GM18867 (cell line): ENCODE measurements around the gene ATXN7L3B.
"Not testable (repeated sequence)": the region's sequence is repeated elsewhere in the genome, so short reads cannot be mapped to it uniquely, and the experiment has no call there.

ENCODE experiments used
- ATAC-seq: cut with Tn5 transposase; IDR thresholded peaks from one replicate; pipeline ENCODE4 v1.9.1; 2021; ENCODE audit warnings: mild to moderate bottlenecking, moderate library complexity; ENCODE audit not compliant: unreplicated experiment

Gene ATXN7L3B, protein sequence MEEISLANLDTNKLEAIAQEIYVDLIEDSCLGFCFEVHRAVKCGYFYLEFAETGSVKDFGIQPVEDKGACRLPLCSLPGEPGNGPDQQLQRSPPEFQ

DNA sequence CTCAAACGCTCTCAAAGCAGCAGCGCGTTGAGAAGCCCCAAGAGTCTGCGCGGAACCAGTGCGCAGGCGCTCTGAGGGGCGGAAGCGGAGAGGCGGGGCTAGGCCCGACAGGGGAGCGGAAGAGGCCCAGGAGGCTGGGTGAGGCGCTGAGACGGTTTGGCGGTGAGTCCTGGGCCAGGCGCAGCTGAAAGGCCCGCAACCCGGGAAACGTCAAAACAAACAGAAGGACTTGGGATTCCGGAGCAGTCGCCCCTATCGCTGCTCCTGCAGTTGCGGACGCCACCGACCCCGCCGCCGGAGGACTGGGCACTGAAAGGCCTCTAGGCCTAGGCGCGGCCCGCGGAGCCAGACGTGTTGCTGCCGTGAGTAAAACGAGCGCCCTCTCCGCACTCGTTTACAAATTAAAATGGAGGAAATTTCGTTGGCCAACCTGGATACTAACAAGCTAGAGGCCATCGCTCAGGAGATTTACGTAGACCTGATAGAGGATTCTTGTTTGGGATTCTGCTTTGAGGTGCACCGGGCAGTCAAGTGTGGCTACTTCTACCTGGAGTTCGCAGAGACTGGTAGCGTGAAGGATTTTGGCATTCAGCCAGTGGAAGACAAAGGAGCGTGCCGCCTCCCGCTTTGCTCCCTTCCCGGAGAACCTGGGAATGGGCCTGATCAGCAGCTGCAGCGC is at the start of gene ATXN7L3B:
Gene ATXN7L3B, plus strand, starts transcription at position 129 of the 679 bp plus-strand sequence. Its CDS starts 278 bp downstream, at position 407.
- peak; percentile 97 for ATAC-seq

DNA sequence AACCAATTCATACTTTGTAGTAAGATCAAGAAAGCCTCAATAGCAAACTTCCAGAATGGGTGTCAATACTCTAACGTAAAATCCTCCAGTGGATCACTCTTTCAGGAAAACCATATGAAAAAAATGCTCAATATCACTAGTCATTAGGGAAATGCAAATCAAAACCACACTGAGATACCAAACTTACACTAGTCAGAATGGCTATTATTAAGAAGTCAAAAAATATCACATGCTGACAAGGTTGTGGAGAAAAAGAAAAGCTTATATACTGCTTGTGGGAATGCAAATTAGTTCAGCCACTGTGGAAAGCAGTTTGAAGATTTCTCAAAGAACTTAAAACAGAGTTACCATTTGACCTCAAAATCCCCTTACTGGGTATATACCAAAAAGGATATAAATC is 49.5 kb upstream of the ATXN7L3B start:
- ATAC-seq: peak; percentile 66

DNA sequence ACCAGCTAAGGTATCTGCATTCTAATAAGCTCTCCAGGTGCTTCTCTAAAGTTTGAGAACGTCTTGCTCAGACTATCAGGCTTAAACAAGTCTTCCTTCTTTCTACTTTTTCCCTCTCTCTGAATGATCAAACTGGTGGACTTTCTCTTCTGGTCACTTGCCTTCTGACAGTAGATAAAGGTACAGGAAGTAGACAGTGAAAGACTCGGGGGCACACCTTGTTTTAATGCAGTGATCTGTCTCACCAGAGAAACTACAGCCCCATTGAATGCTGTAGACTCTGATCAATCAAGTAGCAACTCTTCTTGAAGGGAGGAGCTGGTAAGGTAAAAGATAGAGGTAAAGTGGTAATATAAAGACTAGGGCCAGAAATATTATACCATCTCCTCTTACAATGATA is 48.1 kb upstream of the ATXN7L3B start:
- peak; percentile 31 for ATAC-seq

DNA sequence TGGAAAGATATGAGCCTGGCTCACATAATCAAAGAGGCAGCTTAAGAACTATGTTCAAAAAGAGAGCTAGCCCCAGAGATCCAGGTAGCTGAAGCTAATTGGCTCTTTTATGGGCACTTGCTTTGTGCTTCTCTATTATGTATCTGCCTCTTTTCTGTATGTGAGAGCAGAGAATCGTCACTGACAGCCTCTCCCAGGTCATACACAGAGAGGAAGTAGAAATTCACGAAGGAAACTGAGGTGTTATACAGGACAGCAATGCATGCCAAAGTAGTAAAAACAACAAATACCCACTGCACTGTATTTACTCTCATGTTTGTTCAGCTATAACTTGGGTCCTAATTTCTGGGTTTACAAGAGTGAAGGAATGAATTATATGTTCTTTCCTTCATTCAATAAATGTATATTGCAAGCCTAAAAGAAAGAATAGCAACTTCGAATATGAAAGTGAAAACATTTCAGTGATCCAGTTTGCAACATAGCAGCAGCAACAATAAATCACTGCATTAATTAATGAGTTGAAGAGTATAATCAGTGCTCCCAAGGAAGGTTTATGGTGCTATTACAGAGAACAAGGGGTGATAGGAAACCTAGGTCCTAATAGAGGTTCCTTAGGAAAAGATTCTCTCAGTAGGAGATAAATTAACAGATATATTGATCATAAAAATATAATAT is 47.1 kb upstream of the ATXN7L3B start:
- ATAC-seq: peak; percentile 83

DNA sequence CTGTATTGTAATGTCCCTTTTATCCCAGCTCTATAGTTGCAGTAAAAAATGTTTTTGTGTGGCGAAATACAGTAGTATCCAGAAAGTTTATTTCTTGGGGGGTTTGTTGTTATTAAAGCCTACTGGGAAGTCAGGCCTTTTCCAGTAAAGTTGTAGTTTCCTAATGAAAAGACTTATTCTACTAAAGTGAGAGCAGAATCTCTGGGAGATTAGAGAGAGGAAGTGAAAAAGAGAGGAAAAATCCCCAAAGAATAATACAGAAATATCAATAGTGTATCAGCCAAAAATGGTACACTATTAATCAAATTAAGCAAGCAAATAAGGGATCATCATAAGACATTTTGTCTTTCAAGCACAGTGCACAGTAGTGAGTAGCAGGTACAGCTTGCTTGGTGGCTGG is 46.3 kb upstream of the ATXN7L3B start:
- ATAC-seq: no peak

DNA sequence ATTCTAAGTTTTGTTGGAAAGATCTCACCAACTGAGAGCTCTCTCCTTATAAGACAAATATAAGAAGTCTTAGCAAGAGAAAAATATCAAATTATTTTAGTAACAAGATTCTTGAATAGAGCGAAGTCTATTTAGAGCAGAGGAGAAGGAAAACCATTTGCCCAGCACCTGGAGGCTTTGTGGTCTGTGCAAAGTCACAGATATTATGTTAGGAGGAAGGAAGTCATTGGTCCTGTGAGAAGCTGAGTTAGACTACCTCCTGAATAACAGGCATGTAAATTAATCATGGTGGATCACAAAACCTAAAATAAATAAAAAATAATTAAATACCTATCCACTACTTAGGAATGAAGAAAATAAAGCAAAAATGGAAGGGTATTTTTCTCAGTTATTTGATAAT is 38.4 kb upstream of the ATXN7L3B start:
- no peak for ATAC-seq

DNA sequence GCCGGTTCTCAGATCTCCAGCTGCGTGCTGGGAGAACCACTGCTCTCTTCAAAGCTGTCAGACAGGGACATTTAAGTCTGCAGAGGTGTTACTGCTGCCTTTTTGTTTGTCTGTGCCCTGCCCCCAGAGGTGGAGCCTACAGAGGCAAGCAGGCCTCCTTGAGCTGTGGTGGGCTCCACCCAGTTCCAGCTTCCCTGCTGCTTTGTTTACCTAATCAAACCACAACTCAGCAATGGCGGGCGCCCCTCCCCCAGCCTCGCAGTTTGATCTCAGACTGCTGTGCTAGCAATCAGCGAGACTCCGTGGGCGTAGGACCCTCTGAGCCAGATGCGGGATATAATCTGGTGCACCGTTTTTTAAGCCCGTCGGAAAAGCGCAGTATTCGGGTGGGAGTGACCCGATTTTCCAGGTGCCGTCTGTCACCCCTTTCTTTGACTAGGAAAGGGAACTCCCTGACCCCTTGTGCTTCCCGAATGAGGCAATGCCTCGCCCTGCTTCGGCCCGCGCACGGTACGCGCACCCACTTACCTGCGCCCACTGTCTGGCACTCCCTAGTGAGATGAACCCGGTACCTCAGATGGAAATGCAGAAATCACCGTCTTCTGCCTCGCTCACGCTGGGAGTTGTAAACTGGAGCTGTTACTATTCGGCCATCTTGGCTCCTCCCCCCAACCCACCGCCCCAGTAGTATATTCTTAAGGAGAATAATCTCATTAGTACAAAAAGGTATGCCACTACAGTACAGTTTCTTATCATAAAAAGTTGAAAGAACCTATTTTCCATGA is 28.6 kb upstream of the ATXN7L3B start:
- ATAC-seq: not testable (repeated sequence)

DNA sequence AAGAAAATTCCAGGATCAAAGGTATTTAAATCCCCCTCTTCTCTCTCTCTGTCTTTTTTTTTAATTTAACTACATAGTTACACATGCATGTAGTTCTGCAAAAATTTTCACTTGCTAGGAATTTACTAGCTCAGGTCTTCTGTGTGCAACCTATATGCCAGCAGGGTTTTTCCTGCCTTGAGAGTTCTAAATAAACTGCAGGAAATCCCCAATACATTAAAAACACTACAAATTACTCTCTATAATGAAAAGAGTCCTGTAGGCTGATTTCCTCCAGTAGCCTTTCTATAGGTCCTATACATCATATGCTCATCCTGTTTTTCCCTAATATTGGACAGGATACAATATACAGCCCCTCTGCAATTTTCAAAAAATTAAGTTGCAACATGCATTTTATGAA is 27.7 kb upstream of the ATXN7L3B start:
- ATAC-seq: no peak

DNA sequence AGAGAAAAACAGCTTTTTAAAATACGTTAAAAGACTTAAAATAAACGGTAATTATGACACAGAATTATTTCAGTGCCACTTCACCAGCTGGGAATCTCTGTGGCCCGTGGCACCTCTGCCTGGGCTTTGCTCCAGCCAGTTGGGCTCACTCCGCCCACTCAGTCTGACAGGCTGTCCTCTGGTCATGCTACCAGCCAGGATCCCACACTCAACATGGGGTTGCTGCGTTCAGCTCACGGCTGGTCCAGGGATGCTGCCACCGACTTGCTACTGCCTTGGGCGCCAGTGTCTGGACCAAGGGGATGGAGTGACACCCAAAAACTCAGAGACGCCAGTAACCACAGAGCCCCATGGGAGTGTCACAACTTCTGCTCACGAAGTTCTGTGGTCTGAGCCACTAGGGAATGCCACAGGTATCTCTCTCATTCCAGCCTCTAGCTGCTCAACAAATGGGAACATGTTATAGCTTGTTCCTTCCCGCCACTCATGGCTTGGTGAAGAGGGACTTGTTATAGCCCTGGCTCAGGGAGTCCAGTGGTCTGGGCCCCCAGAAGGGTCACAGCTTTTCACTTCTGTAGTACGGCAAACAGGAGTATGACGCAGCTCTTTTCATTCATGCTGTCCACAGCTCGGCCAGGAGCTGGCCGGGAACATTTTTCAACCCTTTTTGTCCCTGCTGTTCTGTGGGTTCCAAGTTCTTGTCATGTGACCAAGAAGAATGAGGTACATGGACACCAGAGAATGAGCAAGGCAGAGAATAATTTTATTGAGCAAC is 23.4 kb upstream of the ATXN7L3B start:
- ATAC-seq: no peak

DNA sequence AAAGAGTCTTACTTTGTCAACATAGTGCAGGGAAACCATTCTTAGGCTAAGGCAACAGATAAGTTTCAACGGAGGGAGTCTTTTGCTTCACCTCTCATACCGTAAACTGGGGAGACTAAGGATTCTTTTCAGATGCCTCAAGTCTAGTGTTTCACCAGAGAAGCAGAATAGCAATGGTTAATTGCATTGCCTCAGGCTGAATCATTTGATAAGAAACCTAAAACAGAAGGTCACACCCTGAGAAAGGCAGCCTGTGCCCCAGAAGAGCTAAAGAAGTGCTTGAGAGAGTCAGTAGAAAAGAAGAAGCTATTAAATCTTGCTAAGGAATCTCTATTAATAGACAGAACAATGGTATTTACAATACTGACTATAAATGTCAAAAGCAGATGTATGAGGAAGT is 21.8 kb upstream of the ATXN7L3B start:
- ATAC-seq: no peak

DNA sequence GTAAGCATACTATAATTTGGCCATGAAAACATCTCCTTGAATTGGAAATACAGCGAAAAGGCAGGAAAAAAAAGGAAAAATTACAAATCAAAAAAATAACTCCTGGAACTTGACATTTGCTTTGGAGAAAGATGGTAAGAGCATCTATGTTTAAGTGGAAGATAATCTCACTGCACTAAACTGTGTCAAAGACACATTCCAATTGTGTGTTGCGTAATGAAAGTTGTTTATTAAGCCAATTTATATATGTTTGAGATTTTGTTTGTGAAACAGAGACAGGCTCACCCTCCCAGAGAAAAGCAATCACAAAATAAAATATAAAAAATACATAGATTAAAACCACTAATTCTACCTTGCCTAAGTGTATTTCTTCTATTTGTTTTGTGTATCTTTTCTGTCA is 11.1 kb upstream of the ATXN7L3B start:
- no peak for ATAC-seq

DNA sequence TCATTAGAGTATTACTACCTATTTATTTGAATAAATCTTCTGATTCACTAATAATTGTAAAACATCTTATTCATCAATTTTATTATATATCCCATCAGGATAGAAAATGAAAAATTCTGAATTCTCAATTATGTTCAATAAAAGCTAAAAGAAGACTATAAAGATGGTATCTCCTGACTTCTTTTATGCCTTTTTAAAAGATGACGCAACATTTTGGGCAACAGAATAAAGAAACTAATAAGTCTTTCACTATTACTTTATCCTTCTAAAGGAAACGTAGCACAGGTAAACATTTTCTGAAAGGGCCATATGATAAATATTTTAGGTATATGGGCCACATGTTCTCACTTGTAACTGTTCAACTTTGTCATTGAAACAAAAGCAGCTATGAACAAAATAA is 10.1 kb upstream of the ATXN7L3B start:
- no peak for ATAC-seq

DNA sequence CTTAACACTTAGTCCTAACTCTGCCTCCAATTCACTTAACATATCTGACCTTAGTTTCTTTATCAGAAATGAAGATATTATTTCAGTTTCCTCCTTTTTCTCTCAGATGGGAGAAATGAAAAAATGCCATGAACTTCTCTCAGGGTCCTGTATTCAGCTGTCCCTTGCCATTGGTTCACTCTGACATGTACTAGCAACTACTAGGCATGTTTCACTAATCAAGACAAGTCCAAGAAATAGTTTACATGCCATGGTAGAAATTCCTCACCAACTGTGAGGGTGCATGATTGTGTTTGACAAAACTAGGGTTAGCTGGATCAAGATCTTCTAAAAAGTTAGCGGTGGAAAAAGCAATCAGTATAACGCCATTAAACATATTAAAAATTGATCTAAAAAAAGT is 7.0 kb upstream of the ATXN7L3B start:
- ATAC-seq: no peak

DNA sequence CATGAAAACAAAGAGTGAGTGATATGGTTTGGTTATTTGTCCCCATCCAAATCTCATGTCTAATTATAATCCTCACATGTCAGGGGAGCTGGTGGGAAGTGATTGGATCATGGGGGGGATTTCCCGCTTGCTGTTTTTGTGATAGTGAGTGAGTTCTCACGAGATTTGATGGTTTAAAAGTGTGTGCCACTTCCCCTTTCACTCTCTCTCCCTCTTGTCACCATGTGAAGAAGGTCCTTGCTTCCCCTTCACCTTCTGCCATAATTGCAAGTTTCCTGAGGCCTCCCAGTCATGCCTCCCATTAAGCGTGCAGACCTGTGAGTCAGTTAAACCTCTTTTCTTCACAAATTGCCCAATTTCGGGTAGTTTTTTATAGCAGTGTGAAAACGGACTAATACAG is 2.1 kb upstream of the ATXN7L3B start:
- no peak for ATAC-seq

DNA sequence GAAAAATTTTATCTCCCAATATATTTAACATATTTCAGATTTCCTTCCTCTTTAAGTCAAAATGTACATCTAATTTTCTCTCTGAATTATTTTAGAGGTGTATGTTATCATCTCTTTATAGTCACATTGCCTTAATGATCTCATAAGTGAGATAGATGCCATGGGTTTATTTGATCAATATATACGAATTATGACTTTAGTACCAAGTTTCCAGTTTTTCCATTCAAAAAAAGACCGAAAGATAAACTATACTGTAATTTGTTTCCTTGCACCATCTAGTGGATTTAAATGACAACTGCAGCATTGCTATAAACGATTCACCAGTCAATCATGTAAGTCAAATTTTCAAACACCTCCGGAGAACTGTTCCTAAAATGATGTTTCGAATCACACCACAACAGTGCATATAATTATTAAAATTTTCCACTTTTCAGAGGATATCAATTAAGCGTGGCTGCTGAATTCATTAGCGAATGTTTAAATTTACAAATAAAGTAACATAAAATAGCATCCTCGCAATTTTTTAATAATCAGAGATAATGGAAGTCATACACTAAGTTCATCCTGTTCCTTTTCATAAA is 419 bp upstream of the ATXN7L3B start:
- peak; percentile 62 for ATAC-seq

DNA sequence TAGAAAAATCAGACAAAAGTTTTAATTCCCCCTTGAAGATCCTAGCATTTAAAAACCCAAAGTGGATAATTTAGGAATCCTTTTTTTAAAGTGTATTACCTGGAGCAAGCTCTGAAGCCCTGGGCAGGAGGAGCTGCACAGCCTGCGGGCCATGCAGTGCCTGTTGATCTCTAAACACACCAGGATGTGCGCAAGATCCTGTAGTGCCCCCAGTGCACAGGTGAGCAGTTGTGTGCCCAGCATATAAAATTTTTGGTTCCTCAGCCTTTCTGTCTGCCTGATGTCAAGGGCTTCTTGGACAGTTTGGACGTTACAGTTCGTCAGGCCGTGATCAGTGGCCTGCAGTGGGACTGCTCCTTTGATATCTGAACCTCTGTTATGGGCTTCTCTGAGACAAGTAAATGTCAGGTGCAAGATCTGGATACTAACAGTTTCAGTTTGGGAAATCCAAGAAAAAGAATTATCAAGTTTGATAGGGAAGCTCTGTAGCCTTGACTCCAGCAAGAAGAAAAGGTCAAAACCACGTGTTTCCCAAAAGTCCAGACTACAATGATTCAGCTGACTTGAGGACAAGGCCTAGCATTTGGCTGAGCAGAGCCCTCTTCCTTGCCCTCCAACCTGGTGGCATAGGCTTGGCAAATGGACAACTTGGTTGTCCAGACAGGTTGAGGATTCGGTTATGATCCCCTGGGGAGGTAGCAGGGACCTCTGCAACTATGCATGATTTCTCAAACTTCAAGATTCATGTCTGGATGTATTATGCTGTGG is 1.0 kb downstream of the ATXN7L3B start:
- ATAC-seq: peak; percentile 23

DNA sequence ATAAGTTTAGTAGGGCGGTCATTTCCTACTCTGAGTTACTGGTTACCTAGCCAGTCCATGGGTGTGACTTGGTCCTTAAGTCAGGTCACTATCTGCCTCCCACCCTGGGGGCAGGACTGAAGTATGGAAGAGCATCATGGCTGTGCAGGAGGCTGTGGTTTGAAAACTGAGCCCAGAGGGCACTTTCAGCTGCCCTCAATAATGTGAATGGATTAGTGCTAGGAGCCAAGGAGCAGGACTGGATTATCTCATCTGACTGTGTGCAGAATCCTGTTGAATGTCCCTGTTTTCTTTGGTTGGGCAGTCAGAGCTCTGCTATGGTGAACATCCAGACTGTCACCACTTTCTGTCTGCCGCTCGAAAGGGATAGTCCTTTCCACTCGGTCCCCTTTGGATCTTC is 1.6 kb downstream of the ATXN7L3B start:
- no peak for ATAC-seq

DNA sequence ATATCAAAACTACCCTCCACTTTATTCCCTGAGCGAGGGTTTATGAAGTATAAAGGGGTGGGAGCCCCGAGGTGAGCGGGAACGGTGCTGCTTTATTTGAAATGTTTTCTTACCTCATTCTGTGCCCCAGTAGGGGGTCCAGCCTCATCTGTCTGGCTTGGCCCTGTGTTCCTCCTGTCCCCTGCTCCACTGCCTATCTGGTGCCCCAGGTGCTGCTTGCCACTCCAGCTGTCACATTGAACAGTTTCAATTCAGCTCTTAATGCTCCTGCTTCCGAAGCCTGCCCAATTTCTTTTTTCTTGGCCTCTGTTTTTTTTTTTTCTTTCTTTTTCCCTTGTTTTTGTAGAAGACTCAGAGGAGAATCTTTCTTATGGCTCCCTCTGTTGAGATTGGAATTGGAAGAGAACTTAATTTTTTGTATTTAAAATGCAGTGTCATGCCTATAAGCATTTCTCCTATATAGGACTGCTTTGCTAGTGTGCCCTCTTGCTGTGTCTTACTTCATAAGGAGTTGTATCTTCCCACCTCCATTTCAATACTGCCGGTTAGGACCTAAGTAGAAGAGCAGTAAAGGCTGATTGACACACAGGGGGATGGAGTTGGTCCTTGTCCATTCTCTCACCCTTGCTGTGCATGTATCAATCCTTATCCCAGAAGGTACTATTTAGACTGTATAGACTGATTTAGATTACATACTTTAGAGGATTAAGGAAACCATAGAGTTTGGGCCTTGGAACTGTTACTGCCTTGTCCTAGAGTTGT is 2.3 kb downstream of the ATXN7L3B start:
- no peak for ATAC-seq

DNA sequence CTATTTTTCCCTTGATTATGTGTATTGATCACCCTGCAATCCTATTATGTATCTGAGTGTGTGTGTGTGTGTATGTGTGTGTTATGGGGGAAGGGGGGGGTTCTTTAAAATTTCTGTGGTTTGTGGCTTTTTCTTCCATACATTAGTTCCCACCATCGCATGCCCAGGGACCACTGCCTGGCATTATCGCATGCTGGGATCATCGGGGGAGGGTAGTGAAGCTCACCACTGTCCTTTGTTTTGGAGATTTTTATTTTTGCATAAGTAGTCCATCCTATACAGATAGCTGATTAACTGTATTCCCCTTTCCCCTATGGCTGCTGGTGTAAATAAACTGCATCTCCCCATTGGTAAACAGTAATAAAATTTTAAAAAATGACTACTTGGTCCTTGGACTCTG is 3.4 kb downstream of the ATXN7L3B start:
- ATAC-seq: no peak
